ENCODE measurements around the gene SCMH1.
A peak's percentile ranks its signal among the peaks of the same experiment; 100 is the strongest.

SCMH1 gene
- total RNA-seq, result 32.7 to 33.9 (median 33.2) reads per million in 3 donors

DNA sequence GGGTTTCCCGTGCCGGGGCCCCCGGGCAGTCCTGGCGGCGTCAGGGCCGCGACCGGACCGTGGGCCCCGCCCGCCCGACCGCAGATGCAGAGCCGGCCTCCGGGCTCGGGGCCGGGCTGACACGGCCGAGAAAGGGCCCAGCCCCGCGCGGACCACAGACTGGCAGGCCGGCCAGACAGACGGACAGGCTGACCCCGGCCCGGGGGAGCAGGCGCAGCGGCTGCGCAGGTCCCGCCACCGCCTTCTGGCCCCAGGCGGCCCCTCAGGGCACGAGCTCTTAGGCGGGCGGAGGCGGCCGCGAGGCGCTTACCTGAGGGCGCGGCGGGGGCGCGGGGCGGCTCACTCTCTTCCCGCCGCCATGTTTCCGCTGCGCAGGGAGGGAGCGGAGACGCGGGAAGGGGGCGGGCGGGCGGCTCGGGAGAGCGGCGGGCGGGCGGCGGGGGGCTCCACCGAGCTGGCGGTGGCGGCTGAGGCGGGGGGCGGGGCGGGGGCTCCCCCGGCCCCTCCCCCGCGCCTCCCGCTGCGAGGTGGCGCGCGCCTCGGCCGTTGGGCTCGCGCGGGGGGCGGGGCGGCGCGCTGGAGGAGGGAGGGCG lies at the start of gene SCMH1:
Gene SCMH1, minus strand, starts transcription at position 558 of the 593 bp plus-strand sequence. CDS start 56,173 bp downstream, outside the sequence.
- Histone ChIP-seq H3K4me3 (ENCODE audit: insufficient read depth, low read depth, low read length, poor library complexity, severe bottlenecking) (peak within 1 kb of the TSS; percentile 55), H3K27me3 (replicated peaks; ENCODE audit: control insufficient read depth, insufficient read depth, low read length, poor library complexity, severe bottlenecking) (no peaks in the 10 kb centered on the region), H3K4me1 (ENCODE audit: control insufficient read depth, insufficient read depth, low read length, poor library complexity, severe bottlenecking) (peaks cover 6% of the 10 kb centered on the region), H3K9me3 (ENCODE audit: control insufficient read depth, low read length) (no peaks in the 10 kb centered on the region), H3K27ac (ENCODE audit: insufficient read depth, low read length, poor library complexity, severe bottlenecking) (peak within 1 kb of the TSS; percentile 62), H3K36me3 (ENCODE audit: control insufficient read depth, insufficient read depth, low read length) (no peaks in the 10 kb centered on the region)
- peak; percentile 32 to 45 (median 38) for DNase-seq

DNA sequence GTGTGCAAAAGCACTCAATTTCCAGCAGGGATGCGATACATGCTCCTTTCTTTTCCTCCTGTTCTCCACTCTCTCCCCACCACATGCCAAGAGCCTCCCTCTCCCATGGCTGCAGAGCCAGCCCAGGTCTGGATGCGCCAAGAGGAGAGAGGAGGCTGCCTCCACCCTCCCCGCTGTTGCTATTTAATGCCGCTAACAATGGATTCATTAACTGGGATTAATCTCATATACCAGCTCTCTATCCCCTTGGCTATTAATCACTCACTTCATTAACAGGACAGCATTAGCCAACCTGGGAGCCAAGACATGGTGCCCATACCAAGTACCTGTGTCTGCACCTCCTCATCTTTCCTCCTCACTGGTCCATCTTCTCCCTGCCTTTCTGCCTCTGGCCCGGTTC lies 49.1 kb upstream of the SCMH1 start:
- Histone ChIP-seq H3K9me3 (ENCODE audit: control insufficient read depth, low read length) (no peaks in the 10 kb centered on the region), H3K4me3 (ENCODE audit: insufficient read depth, low read depth, low read length, poor library complexity, severe bottlenecking) (no peak overlapping the region), H3K27ac (ENCODE audit: insufficient read depth, low read length, poor library complexity, severe bottlenecking) (no peak overlapping the region), H3K4me1 (ENCODE audit: control insufficient read depth, insufficient read depth, low read length, poor library complexity, severe bottlenecking) (no peaks in the 10 kb centered on the region), H3K36me3 (ENCODE audit: control insufficient read depth, insufficient read depth, low read length) (no peaks in the 10 kb centered on the region), H3K27me3 (replicated peaks; ENCODE audit: control insufficient read depth, insufficient read depth, low read length, poor library complexity, severe bottlenecking) (no peaks in the 10 kb centered on the region)
- no peak for DNase-seq

DNA sequence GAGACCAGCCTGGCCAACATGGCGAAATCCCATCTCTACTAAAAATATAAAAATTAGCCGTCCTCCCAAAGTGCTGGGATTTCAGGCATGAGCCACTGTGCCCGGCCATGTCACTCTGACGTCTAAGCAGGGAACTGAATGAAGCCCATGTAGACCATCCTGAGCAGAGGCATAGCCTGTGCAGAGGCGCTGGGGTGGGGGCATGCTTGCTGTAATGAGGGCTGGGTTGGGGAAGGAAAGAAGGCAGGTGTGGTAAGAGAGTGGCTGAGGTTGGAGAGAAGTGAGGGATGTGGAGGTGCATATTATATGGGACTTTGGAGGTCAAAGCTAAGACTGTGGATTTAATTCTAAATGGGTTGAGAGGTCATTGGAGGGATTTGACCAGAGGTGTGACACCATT lies 47.1 kb upstream of the SCMH1 start:
- Histone ChIP-seq H3K9me3 (ENCODE audit: control insufficient read depth, low read length) (no peaks in the 10 kb centered on the region), H3K36me3 (ENCODE audit: control insufficient read depth, insufficient read depth, low read length) (no peaks in the 10 kb centered on the region), H3K4me1 (ENCODE audit: control insufficient read depth, insufficient read depth, low read length, poor library complexity, severe bottlenecking) (no peaks in the 10 kb centered on the region), H3K4me3 (ENCODE audit: insufficient read depth, low read depth, low read length, poor library complexity, severe bottlenecking) (no peak overlapping the region), H3K27me3 (replicated peaks; ENCODE audit: control insufficient read depth, insufficient read depth, low read length, poor library complexity, severe bottlenecking) (no peaks in the 10 kb centered on the region), H3K27ac (ENCODE audit: insufficient read depth, low read length, poor library complexity, severe bottlenecking) (no peak overlapping the region)
- DNase-seq, result no peak

DNA sequence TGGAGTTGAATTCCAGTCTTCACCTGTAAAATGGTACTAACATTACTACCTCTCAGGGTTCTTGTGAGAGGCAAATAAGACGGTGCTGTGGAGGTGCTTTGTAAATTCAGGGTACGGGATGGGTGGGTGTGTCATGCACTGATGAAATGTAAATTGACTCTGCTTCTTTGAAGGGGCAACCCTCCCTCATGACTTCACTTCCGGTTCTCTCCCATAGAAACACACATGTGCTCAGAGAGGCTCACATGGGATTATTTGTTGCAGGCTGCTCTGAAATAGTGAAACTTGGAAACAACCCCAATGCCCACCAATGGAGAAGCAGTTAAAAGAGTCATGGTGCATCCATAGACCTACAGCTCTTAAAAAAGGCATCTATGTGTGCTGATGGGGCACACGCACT lies 44.9 kb upstream of the SCMH1 start:
- H3K27ac ChIP-seq (ENCODE audit: insufficient read depth, low read length, poor library complexity, severe bottlenecking), result no peak overlapping the region
- no peak for DNase-seq
- H3K4me3 ChIP-seq (ENCODE audit: insufficient read depth, low read depth, low read length, poor library complexity, severe bottlenecking), result no peak overlapping the region
- H3K4me1 ChIP-seq (ENCODE audit: control insufficient read depth, insufficient read depth, low read length, poor library complexity, severe bottlenecking), result no peaks in the 10 kb centered on the region
- no peaks in the 10 kb centered on the region for H3K36me3 ChIP-seq (ENCODE audit: control insufficient read depth, insufficient read depth, low read length)
- H3K27me3 ChIP-seq (replicated peaks; ENCODE audit: control insufficient read depth, insufficient read depth, low read length, poor library complexity, severe bottlenecking), result peaks cover 6% of the 10 kb centered on the region
- no peaks in the 10 kb centered on the region for H3K9me3 ChIP-seq (ENCODE audit: control insufficient read depth, low read length)

DNA sequence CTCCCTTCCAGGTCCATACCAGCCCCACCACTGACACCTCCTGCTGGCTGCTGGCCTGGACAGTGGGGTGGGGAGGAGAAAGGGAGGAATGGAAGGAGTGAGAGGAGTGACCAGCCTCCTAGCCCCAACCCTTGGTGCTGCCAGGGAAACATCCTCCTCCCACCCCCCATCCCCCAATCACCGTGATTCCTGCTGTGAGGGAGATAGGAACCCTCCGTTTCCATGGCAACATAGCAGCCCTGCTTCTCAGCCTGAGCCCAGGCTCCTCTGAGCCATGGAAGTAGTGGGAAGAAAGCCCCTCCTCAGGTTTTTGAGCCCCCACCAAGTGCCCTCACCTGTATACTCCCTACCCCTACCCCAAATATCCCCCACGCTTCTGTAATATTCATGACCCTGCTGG lies 44.4 kb upstream of the SCMH1 start:
- no peak overlapping the region for H3K27ac ChIP-seq (ENCODE audit: insufficient read depth, low read length, poor library complexity, severe bottlenecking)
- no peak overlapping the region for H3K4me3 ChIP-seq (ENCODE audit: insufficient read depth, low read depth, low read length, poor library complexity, severe bottlenecking)

DNA sequence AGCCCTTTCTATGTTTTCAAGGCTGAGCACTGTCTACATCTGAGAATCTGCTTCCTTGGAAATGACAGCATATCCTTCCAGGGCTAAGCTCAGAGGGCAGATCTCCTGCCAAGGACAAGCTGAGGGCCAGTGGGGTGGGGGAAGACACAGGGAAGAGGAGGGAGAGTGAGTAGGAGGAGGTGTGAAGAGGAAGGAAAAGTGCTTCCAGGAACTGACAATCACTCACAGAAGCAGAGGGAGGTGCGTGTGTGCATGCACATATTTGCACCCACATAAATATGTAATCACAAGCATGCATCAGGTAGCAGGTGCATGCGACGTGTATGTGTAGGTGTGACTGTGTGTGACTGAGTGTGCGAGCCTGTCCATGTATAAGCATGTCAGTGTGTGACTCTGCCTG lies 43.7 kb upstream of the SCMH1 start:
- H3K9me3 ChIP-seq (ENCODE audit: control insufficient read depth, low read length), result no peaks in the 10 kb centered on the region
- no peak overlapping the region for H3K4me3 ChIP-seq (ENCODE audit: insufficient read depth, low read depth, low read length, poor library complexity, severe bottlenecking)
- H3K27ac ChIP-seq (ENCODE audit: insufficient read depth, low read length, poor library complexity, severe bottlenecking), result no peak overlapping the region
- no peaks in the 10 kb centered on the region for H3K4me1 ChIP-seq (ENCODE audit: control insufficient read depth, insufficient read depth, low read length, poor library complexity, severe bottlenecking)
- H3K27me3 ChIP-seq (replicated peaks; ENCODE audit: control insufficient read depth, insufficient read depth, low read length, poor library complexity, severe bottlenecking), result peaks cover 6% of the 10 kb centered on the region
- no peak for DNase-seq
- no peaks in the 10 kb centered on the region for H3K36me3 ChIP-seq (ENCODE audit: control insufficient read depth, insufficient read depth, low read length)

More for the DNA sequence above, 44.4 kb upstream of the SCMH1 start:
- DNase-seq, result no peak
- H3K9me3 ChIP-seq (ENCODE audit: control insufficient read depth, low read length), result no peaks in the 10 kb centered on the region
- H3K4me1 ChIP-seq (ENCODE audit: control insufficient read depth, insufficient read depth, low read length, poor library complexity, severe bottlenecking), result no peaks in the 10 kb centered on the region
- H3K27me3 ChIP-seq (replicated peaks; ENCODE audit: control insufficient read depth, insufficient read depth, low read length, poor library complexity, severe bottlenecking), result peaks cover 6% of the 10 kb centered on the region
- H3K36me3 ChIP-seq (ENCODE audit: control insufficient read depth, insufficient read depth, low read length), result no peaks in the 10 kb centered on the region

DNA sequence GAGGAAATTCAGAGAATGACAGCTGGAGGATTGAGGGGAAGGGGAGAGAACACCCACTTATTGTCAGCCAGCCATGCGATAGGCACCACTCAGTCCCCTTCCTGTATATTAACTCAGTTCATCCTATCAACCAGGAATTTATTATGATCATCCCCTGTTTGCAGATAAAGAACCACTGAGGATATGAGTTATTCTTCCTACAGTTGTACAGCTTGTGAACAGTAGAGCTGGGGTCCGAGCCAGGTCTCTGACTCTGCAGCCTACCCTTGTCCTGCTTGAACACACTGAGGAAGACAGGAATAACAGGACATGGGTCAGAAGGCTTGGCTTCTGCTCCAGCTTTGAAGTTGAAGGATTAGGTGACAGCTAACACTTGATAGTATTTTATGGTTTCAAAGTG lies 42.0 kb upstream of the SCMH1 start:
- Histone ChIP-seq H3K4me1 (ENCODE audit: control insufficient read depth, insufficient read depth, low read length, poor library complexity, severe bottlenecking) (no peaks in the 10 kb centered on the region), H3K4me3 (ENCODE audit: insufficient read depth, low read depth, low read length, poor library complexity, severe bottlenecking) (no peak overlapping the region), H3K27me3 (replicated peaks; ENCODE audit: control insufficient read depth, insufficient read depth, low read length, poor library complexity, severe bottlenecking) (peaks cover 6% of the 10 kb centered on the region), H3K36me3 (ENCODE audit: control insufficient read depth, insufficient read depth, low read length) (no peaks in the 10 kb centered on the region), H3K27ac (ENCODE audit: insufficient read depth, low read length, poor library complexity, severe bottlenecking) (no peak overlapping the region), H3K9me3 (ENCODE audit: control insufficient read depth, low read length) (no peaks in the 10 kb centered on the region)
- DNase-seq, result no peak

DNA sequence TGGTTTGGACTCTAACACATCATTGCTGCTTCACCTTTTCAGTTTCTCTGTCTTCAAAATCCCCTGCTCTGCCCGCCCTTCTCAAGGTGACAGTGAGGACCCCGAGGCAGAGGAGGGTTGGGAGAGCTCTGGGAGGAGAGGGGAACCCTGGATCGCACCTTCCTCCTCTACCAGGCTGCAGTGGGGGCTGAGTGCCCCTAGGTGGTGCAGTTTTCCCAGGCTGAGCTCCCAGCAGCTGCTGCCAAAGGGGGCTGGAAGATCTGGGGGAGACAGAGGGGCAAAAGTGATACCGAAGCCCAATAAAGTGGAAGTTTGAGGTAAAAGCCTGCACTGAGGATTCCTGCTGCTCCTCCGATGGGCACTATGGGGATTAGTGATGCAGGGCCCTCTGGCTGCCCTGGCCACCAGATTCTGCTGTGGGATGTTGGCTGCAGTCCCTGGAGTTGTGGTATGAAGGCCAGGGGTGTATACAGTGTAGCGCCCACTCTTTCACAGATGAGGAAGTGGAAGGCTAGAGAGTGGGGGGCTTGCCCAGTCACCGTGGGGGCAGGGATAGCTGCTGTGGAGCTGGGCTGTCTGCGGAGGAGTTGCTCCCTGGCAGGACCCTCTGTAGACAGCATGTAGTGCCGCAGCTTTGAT lies 40.7 kb upstream of the SCMH1 start:
- no peak for DNase-seq
- peaks cover 6% of the 10 kb centered on the region for H3K27me3 ChIP-seq (replicated peaks; ENCODE audit: control insufficient read depth, insufficient read depth, low read length, poor library complexity, severe bottlenecking)
- H3K4me3 ChIP-seq (ENCODE audit: insufficient read depth, low read depth, low read length, poor library complexity, severe bottlenecking), result no peak overlapping the region
- H3K36me3 ChIP-seq (ENCODE audit: control insufficient read depth, insufficient read depth, low read length), result no peaks in the 10 kb centered on the region
- H3K27ac ChIP-seq (ENCODE audit: insufficient read depth, low read length, poor library complexity, severe bottlenecking), result no peak overlapping the region
- H3K4me1 ChIP-seq (ENCODE audit: control insufficient read depth, insufficient read depth, low read length, poor library complexity, severe bottlenecking), result no peaks in the 10 kb centered on the region
- no peaks in the 10 kb centered on the region for H3K9me3 ChIP-seq (ENCODE audit: control insufficient read depth, low read length)

DNA sequence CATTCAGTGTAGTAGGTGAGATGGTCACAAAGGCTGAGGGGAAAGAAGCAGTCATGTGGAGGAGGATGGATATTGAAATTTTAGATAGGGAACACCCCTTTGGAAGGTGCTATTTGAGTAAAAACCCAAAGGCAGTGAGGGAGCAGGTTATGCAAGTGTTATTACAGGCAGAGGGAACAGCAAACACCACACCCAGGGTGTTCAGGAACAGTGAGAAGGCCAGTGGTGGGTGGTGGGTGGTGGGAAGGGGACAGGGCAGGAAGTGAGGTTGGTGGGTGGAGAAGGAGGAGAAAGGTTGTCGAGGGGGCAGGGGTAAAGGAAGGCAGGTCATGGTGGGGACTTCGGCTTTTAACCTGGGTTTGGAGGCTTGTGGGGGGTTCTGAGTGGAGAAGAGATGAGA lies 39.2 kb upstream of the SCMH1 start:
- Histone ChIP-seq H3K36me3 (ENCODE audit: control insufficient read depth, insufficient read depth, low read length) (no peaks in the 10 kb centered on the region), H3K27ac (ENCODE audit: insufficient read depth, low read length, poor library complexity, severe bottlenecking) (no peak overlapping the region), H3K4me1 (ENCODE audit: control insufficient read depth, insufficient read depth, low read length, poor library complexity, severe bottlenecking) (no peaks in the 10 kb centered on the region), H3K27me3 (replicated peaks; ENCODE audit: control insufficient read depth, insufficient read depth, low read length, poor library complexity, severe bottlenecking) (peaks cover 8% of the 10 kb centered on the region), H3K4me3 (ENCODE audit: insufficient read depth, low read depth, low read length, poor library complexity, severe bottlenecking) (no peak overlapping the region), H3K9me3 (ENCODE audit: control insufficient read depth, low read length) (no peaks in the 10 kb centered on the region)
- DNase-seq, result no peak

DNA sequence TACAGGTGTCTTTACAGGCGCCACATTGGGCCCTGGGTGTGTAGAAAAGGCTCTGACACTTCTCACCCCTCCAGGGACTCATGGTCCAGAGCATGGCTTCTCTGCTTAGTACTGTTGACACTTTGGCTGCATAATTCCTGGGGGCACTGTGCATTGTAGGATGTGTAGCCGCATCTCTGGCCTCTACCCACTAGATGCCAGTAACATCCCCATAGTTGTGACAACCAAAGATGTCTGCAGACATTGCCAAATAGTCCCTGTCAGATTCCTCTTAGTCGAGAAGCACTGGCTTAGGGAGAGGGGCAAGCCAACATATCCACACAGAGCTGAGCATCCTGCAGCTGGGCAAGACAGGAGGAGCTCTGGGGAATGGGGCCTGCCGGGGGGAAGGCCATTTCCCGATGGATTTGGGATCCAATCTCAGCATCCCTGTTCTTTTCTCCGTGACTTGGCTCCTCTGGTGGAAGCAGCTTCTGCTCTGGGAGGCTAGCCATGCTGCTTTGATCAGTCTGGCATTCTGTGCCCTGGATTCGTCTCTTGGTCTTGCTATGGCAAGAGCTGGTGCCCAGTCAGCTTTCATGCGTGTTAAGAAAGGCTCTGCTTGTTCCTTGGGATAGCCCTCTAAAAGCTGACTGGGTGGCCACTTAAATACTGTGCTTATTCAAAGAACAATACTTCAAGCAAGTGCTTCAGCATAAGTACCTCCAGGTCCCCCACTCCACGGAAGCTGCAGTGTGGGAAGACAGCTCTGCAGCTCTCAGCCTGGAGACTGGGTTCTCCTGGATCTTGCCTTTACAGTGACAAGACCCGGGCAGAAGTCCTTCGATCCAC lies 38.3 kb upstream of the SCMH1 start:
- Histone ChIP-seq H3K27me3 (replicated peaks; ENCODE audit: control insufficient read depth, insufficient read depth, low read length, poor library complexity, severe bottlenecking) (peaks cover 11% of the 10 kb centered on the region), H3K4me3 (ENCODE audit: insufficient read depth, low read depth, low read length, poor library complexity, severe bottlenecking) (no peak overlapping the region), H3K27ac (ENCODE audit: insufficient read depth, low read length, poor library complexity, severe bottlenecking) (no peak overlapping the region), H3K4me1 (ENCODE audit: control insufficient read depth, insufficient read depth, low read length, poor library complexity, severe bottlenecking) (no peaks in the 10 kb centered on the region), H3K36me3 (ENCODE audit: control insufficient read depth, insufficient read depth, low read length) (no peaks in the 10 kb centered on the region), H3K9me3 (ENCODE audit: control insufficient read depth, low read length) (no peaks in the 10 kb centered on the region)
- DNase-seq, result no peak
